ENCODE data around the gene MEGF10. TPM values are rescaled to one million over a fixed set of nuclear protein-coding genes. Genes with fewer than 3 reads are reported as not detected.

Gene MEGF10
- total and polyA plus RNA-seq, 2 of the 8 experiments (the other 6 are each of a cell fraction or from before 2014, with no cell fraction given) = 38.2 to 53.1 TPM

DNA sequence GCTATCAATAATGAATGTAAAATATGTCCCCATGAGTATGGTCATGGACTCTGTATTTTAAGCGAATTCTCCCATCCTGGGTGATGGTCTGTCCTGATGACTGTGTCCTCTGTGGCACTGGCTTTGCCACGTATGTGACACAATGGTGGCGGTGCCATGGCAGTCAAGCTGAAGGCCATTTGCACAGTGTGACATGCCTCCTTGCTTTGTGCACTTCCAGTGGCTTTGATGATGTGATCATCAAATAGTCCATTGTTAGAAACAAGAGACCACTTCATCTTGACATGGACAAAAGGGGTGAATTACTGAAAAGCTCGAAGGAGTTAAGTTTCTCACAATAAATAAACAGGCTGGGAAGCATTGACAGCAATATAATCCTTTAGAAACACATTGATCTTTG lies 195.9 kb downstream of the MEGF10 start:
- H3K4me3 ChIP-seq (ENCODE audit: extremely low read depth in 1 of 4, insufficient read depth in 2 of 4, low read depth in 3 of 4, low read length in 4 of 4) = no peak overlapping the region
- H4K5ac ChIP-seq (ENCODE audit: insufficient read length, low read depth, low read length) = no peak overlapping the region
- no peak overlapping the region for H3K56ac ChIP-seq (replicated peaks; ENCODE audit: insufficient read length, low read depth, low read length)
- no peaks in the 10 kb centered on the region for H3K23me2 ChIP-seq (ENCODE audit: low read depth, low read length)
- H3K9ac ChIP-seq (replicated peaks in 1 of 4; ENCODE audit: extremely low read depth in 1 of 4, low read depth in 3 of 4, low read length in 3 of 4) = no peak overlapping the region
- no peak overlapping the region for H3K4me2 ChIP-seq (ENCODE audit: insufficient read depth in 1 of 2, low read depth in 2 of 2, low read length in 2 of 2)
- H4K8ac ChIP-seq (ENCODE audit: extremely low read depth, insufficient read depth, low read length) = no peak overlapping the region
- H2BK15ac ChIP-seq (ENCODE audit: low read length) = no peak overlapping the region
- H2AFZ ChIP-seq (ENCODE audit: low read length) = no peak overlapping the region
- no peak overlapping the region for H2BK120ac ChIP-seq (replicated peaks; ENCODE audit: low read depth, low read length)
- H3K79me2 ChIP-seq (ENCODE audit: control insufficient read depth in 1 of 2, insufficient read depth in 2 of 2, low read length in 2 of 2) = no peaks in the 10 kb centered on the region
- peaks cover 10 to 12% of the 10 kb centered on the region in 2 experiments for H3K9me3 ChIP-seq (ENCODE audit: insufficient read depth in 2 of 2, low read depth in 1 of 2, low read length in 1 of 2)
- ChIA-PET POLR2A (ENCODE audit: partially characterized antibody) (no interaction called here), CTCF (ENCODE audit: partially characterized antibody) (no interaction called here)
- no peak overlapping the region for H2BK5ac ChIP-seq (ENCODE audit: low read depth, low read length)
- no peak overlapping the region for H2BK12ac ChIP-seq (ENCODE audit: low read depth, low read length)
- no peak overlapping the region for H3K18ac ChIP-seq (ENCODE audit: extremely low read depth, low read length)
- no peak overlapping the region for H3K4ac ChIP-seq (replicated peaks; ENCODE audit: insufficient read length, low read depth, low read length)
- no peak overlapping the region for H3K23ac ChIP-seq (ENCODE audit: insufficient read length)
- no peak overlapping the region for H3K14ac ChIP-seq (ENCODE audit: insufficient read length)
- no peak for DNase-seq (ENCODE audit: low read depth in 1 of 2, low spot score in 2 of 2)
- H3K27ac ChIP-seq (ENCODE audit: low read depth, low read length) = no peak overlapping the region
- H2BK20ac ChIP-seq (ENCODE audit: low read length) = no peak overlapping the region
- 78% methylated on average over 4 of the region's 4 CpGs; no CpG with 5 or more reads in 1 of the 2 experiments for WGBS, 2 experiments (ENCODE audit: extremely low coverage in 1 of 2, insufficient coverage in 1 of 2, insufficient read length in 1 of 2, insufficient replicate concordance in 2 of 2, low coverage in 1 of 2, low lambda C conversion rate in 2 of 2, missing lambda C conversion rate in 1 of 2)
- no peak overlapping the region for H2AK5ac ChIP-seq (ENCODE audit: low read depth, low read length)
- no peaks in the 10 kb centered on the region for H3K27me3 ChIP-seq (replicated peaks in 1 of 4; ENCODE audit: control insufficient read depth in 3 of 4, extremely low read depth in 1 of 4, insufficient read depth in 3 of 4, low read length in 3 of 4)
- no peaks in the 10 kb centered on the region for H4K20me1 ChIP-seq (replicated peaks in 1 of 2; ENCODE audit: control insufficient read depth in 1 of 2, insufficient read depth in 2 of 2, low read length in 2 of 2)
- no peak for FAIRE-seq
- H4K91ac ChIP-seq (replicated peaks; ENCODE audit: insufficient read length, low read length) = no peak overlapping the region
- H3K36me3 ChIP-seq (ENCODE audit: control insufficient read depth in 2 of 4, insufficient read depth in 4 of 4, low read length in 3 of 4) = no peaks in the 10 kb centered on the region
- no peaks in the 10 kb centered on the region for H3K4me1 ChIP-seq (replicated peaks in 1 of 4; ENCODE audit: control insufficient read depth in 3 of 4, insufficient read depth in 4 of 4, low read length in 3 of 4)
- H3K79me1 ChIP-seq (ENCODE audit: low read depth, low read length) = no peaks in the 10 kb centered on the region
- TF ChIP-seq CBX8 (IDR thresholded peaks at IDR 0.05; ENCODE audit: borderline replicate concordance, low read depth, low read length) (no peak), POU5F1 (IDR thresholded peaks at IDR 0.05; ENCODE audit: low read depth, low read length) (no peak), TCF12 (IDR thresholded peaks at IDR 0.05; ENCODE audit: low read depth, low read length) (no peak), CHD1 (IDR thresholded peaks at IDR 0.05; ENCODE audit: low read depth, low read length) (no peak), FOSL1 (IDR thresholded peaks at IDR 0.05; ENCODE audit: insufficient read depth, low read depth, low read length) (no peak), BCL11A (IDR thresholded peaks at IDR 0.05; ENCODE audit: low read depth in 2 of 2, low read length in 2 of 2) (no peak), NRF1 (IDR thresholded peaks at IDR 0.05; ENCODE audit: low read depth, low read length) (no peak), POLR2AphosphoS5 (IDR thresholded peaks at IDR 0.05; ENCODE audit: low read depth, low read length) (no peak), HDAC2 (IDR thresholded peaks at IDR 0.05; ENCODE audit: borderline replicate concordance in 1 of 2, low read depth in 2 of 2, low read length in 2 of 2) (no peak), KDM1A (IDR thresholded peaks at IDR 0.05; ENCODE audit: borderline replicate concordance, low read length) (no peak), EP300 (IDR thresholded peaks at IDR 0.05; ENCODE audit: borderline replicate concordance in 1 of 2, low read depth in 2 of 2, low read length in 2 of 2) (no peak)
- TF ChIP-seq, protein P1, sequence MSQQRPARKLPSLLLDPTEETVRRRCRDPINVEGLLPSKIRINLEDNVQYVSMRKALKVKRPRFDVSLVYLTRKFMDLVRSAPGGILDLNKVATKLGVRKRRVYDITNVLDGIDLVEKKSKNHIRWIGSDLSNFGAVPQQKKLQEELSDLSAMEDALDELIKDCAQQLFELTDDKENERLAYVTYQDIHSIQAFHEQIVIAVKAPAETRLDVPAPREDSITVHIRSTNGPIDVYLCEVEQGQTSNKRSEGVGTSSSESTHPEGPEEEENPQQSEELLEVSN (IDR thresholded peaks at IDR 0.05) = no peak
- TF ChIP-seq, protein P2, sequence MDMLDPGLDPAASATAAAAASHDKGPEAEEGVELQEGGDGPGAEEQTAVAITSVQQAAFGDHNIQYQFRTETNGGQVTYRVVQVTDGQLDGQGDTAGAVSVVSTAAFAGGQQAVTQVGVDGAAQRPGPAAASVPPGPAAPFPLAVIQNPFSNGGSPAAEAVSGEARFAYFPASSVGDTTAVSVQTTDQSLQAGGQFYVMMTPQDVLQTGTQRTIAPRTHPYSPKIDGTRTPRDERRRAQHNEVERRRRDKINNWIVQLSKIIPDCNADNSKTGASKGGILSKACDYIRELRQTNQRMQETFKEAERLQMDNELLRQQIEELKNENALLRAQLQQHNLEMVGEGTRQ (IDR thresholded peaks at IDR 0.05; ENCODE audit: low read length) = no peak

Measured in H1 (cell line).